ENCODE data around the gene TCF19. TPM values are rescaled to one million over a fixed set of nuclear protein-coding genes. Genes with fewer than 3 reads are reported as not detected.

Gene TCF19
- total and polyA plus RNA-seq, 7 experiments from 2014 or later = 4.3 to 78.9 (median 9.4) TPM

DNA sequence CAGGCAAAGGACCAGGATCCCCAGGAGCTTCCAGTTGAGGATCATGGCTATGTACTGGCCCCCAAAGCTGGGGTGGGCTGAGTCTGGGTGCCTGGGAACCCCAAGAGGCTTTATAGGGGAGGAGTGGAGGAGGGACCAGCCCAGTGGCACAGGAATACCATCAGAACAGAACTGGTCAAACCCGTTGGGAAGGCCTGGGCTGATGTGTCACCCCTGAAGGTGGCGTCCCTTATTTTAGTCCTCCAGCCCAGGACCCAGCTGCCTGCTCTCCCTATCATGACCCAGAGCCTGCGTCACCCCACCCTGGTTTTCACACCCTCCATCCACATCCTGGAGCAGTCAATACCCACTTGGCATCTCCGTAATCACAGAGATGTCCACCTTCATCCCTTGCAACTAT lies 19.4 kb upstream of the TCF19 start, which contains the start of gene PSORS1C2:
Gene PSORS1C2, minus strand, starts transcription at position 85 of the 400 bp plus-strand sequence. Its CDS starts 40 bp downstream, at position 45.
- POLR2A ChIA-PET = interaction anchor here (0.7 to 3.2 kb wide), 3 partner anchors 56 to 227 kb away, joined by 3 to 28 read pairs (median 3); no protein-coding TSS in a partner anchor
- H3K4me1 Mint-ChIP-seq = peaks cover 4 to 8% (median 7%) of the 10 kb centered on the region in 7 donors
- peak within 1 kb of the TSS in 3 of 9 donors; percentile 70 to 88 (median 71) for H3K27ac Mint-ChIP-seq

DNA sequence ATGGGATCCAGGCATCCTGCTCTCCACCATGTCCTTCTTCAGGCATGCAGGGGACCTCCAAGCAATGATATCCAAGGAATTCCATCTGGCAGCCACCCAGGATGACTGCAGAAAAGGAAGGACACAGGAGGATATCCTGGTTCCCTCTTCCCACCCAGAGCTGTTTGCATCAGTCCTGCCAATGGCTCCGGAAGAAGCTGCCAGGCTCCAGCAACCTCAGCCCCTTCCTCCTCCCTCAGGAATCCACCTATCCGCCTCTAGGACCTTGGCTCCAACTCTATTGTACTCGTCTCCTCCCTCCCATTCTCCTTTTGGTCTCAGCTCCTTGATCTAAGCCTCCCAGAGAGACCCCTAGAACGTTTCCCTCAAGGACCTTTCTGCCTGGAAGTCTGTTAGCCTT lies 18.8 kb upstream of the TCF19 start:
- Histone ChIP-seq H3K4me3 (ENCODE audit: low read length) (no peak overlapping the region), H3K4me1 (ENCODE audit: control insufficient read depth in 2 of 2, insufficient read depth in 2 of 2, low read length in 2 of 2) (peaks cover 0 to 5% of the 10 kb centered on the region in 2 donors), H3K27me3 (ENCODE audit: control insufficient read depth in 2 of 2, insufficient read depth in 2 of 2, low read length in 2 of 2) (no peaks in the 10 kb centered on the region), H3K9me3 (ENCODE audit: control insufficient read depth in 2 of 3, low read length in 3 of 3) (no peaks in the 10 kb centered on the region), H3K27ac (ENCODE audit: low read depth, low read length) (no peak overlapping the region), H3K36me3 (ENCODE audit: control insufficient read depth in 2 of 3, insufficient read depth in 3 of 3, low read length in 3 of 3) (peaks cover 0 to 20% (median 0%) of the 10 kb centered on the region in 3 experiments)
- CTCF ChIA-PET = interaction anchor here (0.9 to 3.3 kb wide), 3 partner anchors 31 to 227 kb away, joined by 3 to 26 read pairs (median 3); no protein-coding TSS in a partner anchor
- Mint-ChIP-seq H3K27me3 (peaks cover 0 to 3% (median 0%) of the 10 kb centered on the region in 5 donors), H3K36me3 (peaks cover 0 to 8% (median 0%) of the 10 kb centered on the region in 5 donors), H3K27ac (no peak overlapping the region), H3K4me1 (peaks cover 4 to 8% (median 7%) of the 10 kb centered on the region in 7 donors), H3K4me3 (peak overlapping the region in 1 of 10 donors; percentile 11), H3K9me3 (peaks cover 0 to 1% (median 0%) of the 10 kb centered on the region in 11 donors)
- ATAC-seq (no peak), DNase-seq (no peak)
- POLR2A ChIA-PET = interaction anchor here (0.7 to 3.2 kb wide), 2 partner anchors 76 to 226 kb away, joined by 3 to 28 read pairs; no protein-coding TSS in a partner anchor
- intact Hi-C loops (cut with micrococcal nuclease) = no loop called here

More for the DNA sequence above, 19.4 kb upstream of the TCF19 start, which contains the start of gene PSORS1C2:
- Mint-ChIP-seq H3K4me3 (peak within 1 kb of the TSS in 4 of 10 donors; percentile 11 to 79 (median 76)), H3K36me3 (peaks cover 0 to 8% (median 0%) of the 10 kb centered on the region in 5 donors), H3K9me3 (peaks cover 0 to 1% (median 0%) of the 10 kb centered on the region in 11 donors), H3K27me3 (peaks cover 0 to 3% (median 0%) of the 10 kb centered on the region in 5 donors)
- intact Hi-C loops (cut with micrococcal nuclease) = no loop called here
- Histone ChIP-seq H3K36me3 (ENCODE audit: control insufficient read depth in 2 of 3, insufficient read depth in 3 of 3, low read length in 3 of 3) (peaks cover 0 to 15% (median 0%) of the 10 kb centered on the region in 3 experiments), H3K4me1 (ENCODE audit: control insufficient read depth in 2 of 2, insufficient read depth in 2 of 2, low read length in 2 of 2) (peaks cover 0 to 5% of the 10 kb centered on the region in 2 donors), H3K9me3 (ENCODE audit: control insufficient read depth in 2 of 3, low read length in 3 of 3) (no peaks in the 10 kb centered on the region), H3K27ac (ENCODE audit: low read depth, low read length) (no peak within 1 kb of the TSS), H3K27me3 (ENCODE audit: control insufficient read depth in 2 of 2, insufficient read depth in 2 of 2, low read length in 2 of 2) (no peaks in the 10 kb centered on the region), H3K4me3 (ENCODE audit: low read length) (no peak within 1 kb of the TSS)
- DNase-seq (no peak), ATAC-seq (no peak)
- CTCF ChIA-PET = interaction anchor here (0.6 to 3.3 kb wide), 9 partner anchors 13 to 237 kb away, joined by 3 to 26 read pairs (median 3); no protein-coding TSS in a partner anchor

DNA sequence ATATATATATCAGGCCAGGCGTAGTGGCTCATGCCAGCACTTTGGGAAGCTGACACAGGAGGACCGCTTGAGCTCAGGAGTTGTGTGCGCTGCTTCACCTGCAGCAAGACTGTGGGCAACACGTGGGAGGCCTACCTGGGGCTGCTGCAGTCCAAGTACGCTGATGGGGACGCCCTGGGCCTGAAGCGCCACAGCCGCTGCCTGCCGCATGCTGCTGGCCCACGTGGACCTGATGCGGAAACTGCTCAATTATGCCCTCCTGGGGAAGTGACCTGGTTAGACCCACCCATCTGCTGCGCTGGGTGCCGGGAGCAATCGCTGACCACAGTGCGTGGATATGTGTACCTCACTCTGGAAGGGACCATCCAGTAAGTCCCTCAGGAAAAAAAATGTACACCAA lies 17.7 kb upstream of the TCF19 start:
- H3K27me3 ChIP-seq (ENCODE audit: control insufficient read depth in 2 of 2, insufficient read depth in 2 of 2, low read length in 2 of 2) = no peaks in the 10 kb centered on the region
- H3K4me1 ChIP-seq (ENCODE audit: control insufficient read depth in 2 of 2, insufficient read depth in 2 of 2, low read length in 2 of 2) = peaks cover 0 to 5% of the 10 kb centered on the region in 2 donors
- Mint-ChIP-seq H3K27ac (no peak overlapping the region), H3K9me3 (peaks cover 0 to 3% (median 0%) of the 10 kb centered on the region in 11 donors), H3K36me3 (peaks cover 0 to 15% (median under 1%) of the 10 kb centered on the region in 5 donors), H3K27me3 (peaks cover 0 to 3% (median 0%) of the 10 kb centered on the region in 5 donors), H3K4me1 (peaks cover 4 to 8% (median 7%) of the 10 kb centered on the region in 7 donors), H3K4me3 (no peak overlapping the region)
- intact Hi-C loops (cut with micrococcal nuclease) = no loop called here
- no peak overlapping the region for H3K27ac ChIP-seq (ENCODE audit: low read depth, low read length)
- peaks cover 0 to 30% (median 0%) of the 10 kb centered on the region in 3 experiments for H3K36me3 ChIP-seq (ENCODE audit: control insufficient read depth in 2 of 3, insufficient read depth in 3 of 3, low read length in 3 of 3)
- H3K9me3 ChIP-seq (ENCODE audit: control insufficient read depth in 2 of 3, low read length in 3 of 3) = no peaks in the 10 kb centered on the region
- POLR2A ChIA-PET = interaction anchor here (0.6 kb wide), 1 partner anchor 215 kb away, joined by 3 read pairs; no protein-coding TSS in a partner anchor
- ATAC-seq (no peak), DNase-seq (no peak)
- CTCF ChIA-PET = interaction anchor here (0.8 kb wide), 1 partner anchor 226 kb away, joined by 3 read pairs; no protein-coding TSS in a partner anchor
- H3K4me3 ChIP-seq (ENCODE audit: low read length) = no peak overlapping the region

DNA sequence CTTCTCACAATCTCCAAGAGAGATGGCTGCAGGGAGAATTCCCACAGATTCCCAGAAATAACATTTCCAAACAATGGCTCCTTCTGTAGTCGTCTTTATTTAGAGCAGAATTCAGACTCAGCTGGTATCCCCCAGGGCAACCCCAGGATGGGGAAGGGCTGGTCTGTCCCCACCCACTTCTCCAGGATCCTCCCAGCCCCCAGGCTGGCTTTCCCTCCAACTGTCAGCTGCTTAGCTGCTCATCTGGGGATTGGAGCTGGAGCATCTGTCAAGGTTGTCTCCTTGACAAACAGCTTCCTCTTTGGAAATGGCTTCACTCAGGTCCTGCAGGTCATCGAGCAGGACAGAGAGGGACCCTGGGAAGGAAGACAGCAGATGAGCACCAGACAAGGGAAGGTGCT lies 16.0 kb upstream of the TCF19 start:
- CTCF ChIA-PET = no interaction called here
- H3K9me3 Mint-ChIP-seq = peaks cover 0 to 3% (median 0%) of the 10 kb centered on the region in 11 donors
- POLR2A ChIA-PET = interaction anchor here (0.6 kb wide), 2 partner anchors 13 to 296 kb away, joined by 3 to 5 read pairs; no protein-coding TSS in a partner anchor

DNA sequence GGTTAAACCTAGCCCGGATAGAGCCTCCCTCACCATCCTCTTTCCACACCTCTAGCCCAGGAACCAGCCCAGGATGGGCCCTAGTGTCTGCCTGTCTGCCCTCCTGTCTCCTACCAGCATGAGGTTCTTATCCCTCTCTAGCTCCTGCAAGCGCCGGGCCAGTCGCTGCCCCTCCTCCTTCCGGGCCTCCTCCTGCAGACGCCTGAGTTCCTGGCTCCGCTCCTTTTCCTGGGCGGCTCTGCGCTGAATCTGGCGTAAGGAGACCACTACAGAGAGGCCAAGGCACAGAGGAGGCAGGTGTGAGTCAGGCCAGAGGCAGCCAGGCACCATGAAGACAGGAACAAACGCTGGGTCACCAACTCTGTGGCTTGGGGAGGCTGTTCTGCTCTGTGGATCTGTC lies 15.2 kb upstream of the TCF19 start:
- Histone ChIP-seq H3K4me3 (ENCODE audit: low read length) (no peak overlapping the region), H3K4me1 (ENCODE audit: control insufficient read depth in 2 of 2, insufficient read depth in 2 of 2, low read length in 2 of 2) (no peaks in the 10 kb centered on the region), H3K27me3 (ENCODE audit: control insufficient read depth in 2 of 2, insufficient read depth in 2 of 2, low read length in 2 of 2) (no peaks in the 10 kb centered on the region), H3K36me3 (ENCODE audit: control insufficient read depth in 2 of 3, insufficient read depth in 3 of 3, low read length in 3 of 3) (peaks cover 0 to 32% (median 0%) of the 10 kb centered on the region in 3 experiments), H3K9me3 (ENCODE audit: control insufficient read depth in 2 of 3, low read length in 3 of 3) (no peaks in the 10 kb centered on the region), H3K27ac (ENCODE audit: low read depth, low read length) (no peak overlapping the region)
- POLR2A ChIA-PET = no interaction called here
- H3K4me1 Mint-ChIP-seq = peaks cover 0 to 3% (median 0%) of the 10 kb centered on the region in 7 donors
- ATAC-seq (no peak), DNase-seq (no peak)
- peak overlapping the region in 2 of 9 donors; percentile 15 to 36 for H3K27ac Mint-ChIP-seq
- no peak overlapping the region for H3K4me3 Mint-ChIP-seq
- peaks cover 0 to 20% (median 3%) of the 10 kb centered on the region in 5 donors for H3K36me3 Mint-ChIP-seq
- CTCF ChIA-PET = no interaction called here
- no peaks in the 10 kb centered on the region for H3K27me3 Mint-ChIP-seq
- peaks cover 0 to 1% (median 0%) of the 10 kb centered on the region in 11 donors for H3K9me3 Mint-ChIP-seq
- intact Hi-C loops (cut with micrococcal nuclease) = no loop called here

More for the DNA sequence above, 16.0 kb upstream of the TCF19 start:
- Histone ChIP-seq H3K27me3 (ENCODE audit: control insufficient read depth in 2 of 2, insufficient read depth in 2 of 2, low read length in 2 of 2) (no peaks in the 10 kb centered on the region), H3K9me3 (ENCODE audit: control insufficient read depth in 2 of 3, low read length in 3 of 3) (no peaks in the 10 kb centered on the region), H3K4me1 (ENCODE audit: control insufficient read depth in 2 of 2, insufficient read depth in 2 of 2, low read length in 2 of 2) (peaks cover 0 to 5% of the 10 kb centered on the region in 2 donors), H3K27ac (ENCODE audit: low read depth, low read length) (no peak overlapping the region), H3K36me3 (ENCODE audit: control insufficient read depth in 2 of 3, insufficient read depth in 3 of 3, low read length in 3 of 3) (peaks cover 0 to 32% (median 0%) of the 10 kb centered on the region in 3 experiments), H3K4me3 (ENCODE audit: low read length) (no peak overlapping the region)
- DNase-seq (no peak), ATAC-seq (no peak)
- H3K36me3 Mint-ChIP-seq = peaks cover 0 to 19% (median 3%) of the 10 kb centered on the region in 5 donors
- intact Hi-C loops (cut with micrococcal nuclease) = no loop called here
- H3K27ac Mint-ChIP-seq = peak overlapping the region in 1 of 9 donors; percentile 65
- H3K4me1 Mint-ChIP-seq = peaks cover 4 to 6% (median 5%) of the 10 kb centered on the region in 7 donors
- no peak overlapping the region for H3K4me3 Mint-ChIP-seq
- peaks cover 0 to 3% (median 0%) of the 10 kb centered on the region in 5 donors for H3K27me3 Mint-ChIP-seq

DNA sequence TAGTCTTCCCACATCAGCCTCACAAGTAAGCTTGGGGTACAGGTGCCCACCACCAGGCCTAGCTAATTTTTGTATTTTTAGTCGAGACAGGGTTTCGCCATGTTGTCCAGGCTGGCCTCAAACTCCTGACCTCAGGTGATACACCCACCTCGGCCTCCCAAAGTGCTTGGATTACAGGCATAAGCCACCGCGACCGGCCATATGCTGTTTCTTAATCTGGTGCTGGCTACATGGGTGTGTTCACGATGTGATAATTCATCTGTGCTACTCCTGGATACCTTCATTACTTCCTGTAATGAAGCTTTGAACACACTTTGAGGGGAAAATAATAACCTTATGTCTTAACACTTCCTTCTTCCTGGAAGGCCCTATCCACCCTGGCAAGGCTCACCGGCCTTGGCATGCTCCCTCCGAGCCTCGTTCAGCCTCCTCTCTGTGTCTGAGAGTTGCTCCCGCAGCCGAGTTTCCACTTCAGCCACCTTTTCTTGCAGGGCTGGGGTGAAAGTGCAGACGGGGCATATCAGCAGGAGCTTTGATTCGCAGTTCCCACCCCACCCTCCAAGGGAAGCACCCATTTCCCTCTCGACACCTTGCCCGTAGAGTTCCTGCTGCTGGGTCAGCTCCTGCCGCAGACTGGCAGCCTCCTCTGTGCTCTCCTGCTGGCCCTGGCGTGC lies 14.0 kb upstream of the TCF19 start:
- ChIA-PET POLR2A (interaction anchor here (0.6 kb wide), 1 partner anchor 9 kb away, joined by 3 read pairs; no protein-coding TSS in a partner anchor), CTCF (interaction anchor here (0.6 to 1.4 kb wide), 7 partner anchors 12 to 359 kb away, joined by 3 to 4 read pairs (median 3); no protein-coding TSS in a partner anchor)
- Mint-ChIP-seq H3K9me3 (peaks cover 0 to 1% (median 0%) of the 10 kb centered on the region in 11 donors), H3K27ac (no peak overlapping the region), H3K4me3 (no peak overlapping the region), H3K4me1 (peaks cover 0 to 3% (median 0%) of the 10 kb centered on the region in 7 donors), H3K27me3 (no peaks in the 10 kb centered on the region), H3K36me3 (peaks cover 0 to 24% (median 3%) of the 10 kb centered on the region in 5 donors)
- H3K27me3 ChIP-seq (ENCODE audit: control insufficient read depth in 2 of 2, insufficient read depth in 2 of 2, low read length in 2 of 2) = no peaks in the 10 kb centered on the region
- H3K4me1 ChIP-seq (ENCODE audit: control insufficient read depth in 2 of 2, insufficient read depth in 2 of 2, low read length in 2 of 2) = no peaks in the 10 kb centered on the region
- H3K9me3 ChIP-seq (ENCODE audit: control insufficient read depth in 2 of 3, low read length in 3 of 3) = no peaks in the 10 kb centered on the region
- no peak overlapping the region for H3K27ac ChIP-seq (ENCODE audit: low read depth, low read length)
- DNase-seq (no peak), ATAC-seq (no peak)
- H3K4me3 ChIP-seq (ENCODE audit: low read length) = no peak overlapping the region
- H3K36me3 ChIP-seq (ENCODE audit: control insufficient read depth in 2 of 3, insufficient read depth in 3 of 3, low read length in 3 of 3) = peaks cover 0 to 35% (median 0%) of the 10 kb centered on the region in 3 experiments
- intact Hi-C loops (cut with micrococcal nuclease) = no loop called here

All from naive thymus-derived CD4-positive, alpha-beta T cell (primary cell).